ENCODE data around the gene FAM50B.

DNA sequence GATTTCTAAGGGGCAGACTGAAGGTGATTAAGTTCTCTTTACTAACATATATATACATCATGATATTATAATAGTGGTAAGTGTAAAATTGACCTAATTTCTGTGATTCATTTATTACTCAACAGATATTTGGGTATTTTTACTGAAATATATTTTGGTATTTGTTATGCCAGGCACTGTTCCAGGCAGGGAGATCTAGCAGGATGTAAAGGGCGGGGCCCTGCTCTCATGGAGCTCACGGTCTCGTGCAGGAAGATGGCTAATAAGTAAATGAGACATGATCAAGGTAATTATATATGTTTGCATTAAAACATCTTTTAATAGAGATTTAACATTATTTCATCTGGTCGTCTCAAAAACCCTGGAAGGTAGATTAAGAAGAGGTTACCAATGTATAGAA lies 27.7 kb downstream of the FAM50B start:
- no peak for TF ChIP-seq CTCF (conservative IDR thresholded peaks at IDR 0.05; ENCODE audit: low read length)
- no peak for TF ChIP-seq EZH2phosphoT487 (IDR thresholded peaks at IDR 0.05; ENCODE audit: borderline replicate concordance)
